Measurements from ENCODE around the gene RAVER2.
"Not testable (repeated sequence)": the region's sequence is repeated elsewhere in the genome, so short reads cannot be mapped to it uniquely, and the experiment has no call there.

The RAVER2 gene

GRCh38 chr1:64734287-64734652 is 10.6 kb upstream of the RAVER2 start:
- Mint-ChIP-seq H3K4me1 (no peaks in the 10 kb centered on the region), H3K36me3 (no peaks in the 10 kb centered on the region), H3K9me3 (peaks cover 3% of the 10 kb centered on the region), H3K27me3 (no peaks in the 10 kb centered on the region), H3K4me3 (no peak overlapping the region), H3K27ac (no peak overlapping the region)
- no peak for ATAC-seq

GRCh38 chr1:64740687-64741086 is 4.2 kb upstream of the RAVER2 start:
- H3K4me1 Mint-ChIP-seq = peaks cover 16% of the 10 kb centered on the region
- not testable (repeated sequence) for H3K27ac Mint-ChIP-seq, H3K27me3 Mint-ChIP-seq, H3K36me3 Mint-ChIP-seq, H3K9me3 Mint-ChIP-seq, ATAC-seq, H3K4me3 Mint-ChIP-seq

GRCh38 chr1:64743954-64744491 is 852 bp upstream of the RAVER2 start:
- peak overlapping the region; percentile 85 for H3K4me3 Mint-ChIP-seq
- H3K27ac Mint-ChIP-seq = peak overlapping the region; percentile 76
- H3K36me3 Mint-ChIP-seq = no peaks in the 10 kb centered on the region
- ATAC-seq = no peak
- H3K9me3 Mint-ChIP-seq = no peaks in the 10 kb centered on the region
- H3K4me1 Mint-ChIP-seq = peaks cover 24% of the 10 kb centered on the region
- no peaks in the 10 kb centered on the region for H3K27me3 Mint-ChIP-seq

GRCh38 chr1:64745181-64745985 is 508 bp downstream of the RAVER2 start:
- peak overlapping the region; percentile 84 for H3K4me3 Mint-ChIP-seq
- H3K4me1 Mint-ChIP-seq = peaks cover 24% of the 10 kb centered on the region
- H3K36me3 Mint-ChIP-seq = no peaks in the 10 kb centered on the region
- no peaks in the 10 kb centered on the region for H3K9me3 Mint-ChIP-seq
- H3K27ac Mint-ChIP-seq = peak overlapping the region; percentile 76
- ATAC-seq = peak; percentile 60
- no peaks in the 10 kb centered on the region for H3K27me3 Mint-ChIP-seq

GRCh38 chr1:64745986-64746940 is 1.4 kb downstream of the RAVER2 start:
- Mint-ChIP-seq H3K9me3 (no peaks in the 10 kb centered on the region), H3K4me1 (peaks cover 24% of the 10 kb centered on the region), H3K4me3 (peak overlapping the region; percentile 84), H3K27ac (peak overlapping the region; percentile 76), H3K27me3 (no peaks in the 10 kb centered on the region), H3K36me3 (no peaks in the 10 kb centered on the region)
- ATAC-seq = peak; percentile 6

GRCh38 chr1:64748222-64748621 is 3.3 kb downstream of the RAVER2 start:
- Mint-ChIP-seq H3K36me3 (no peaks in the 10 kb centered on the region), H3K27ac (no peak overlapping the region), H3K27me3 (no peaks in the 10 kb centered on the region), H3K9me3 (no peaks in the 10 kb centered on the region), H3K4me3 (no peak overlapping the region), H3K4me1 (peaks cover 33% of the 10 kb centered on the region)
- no peak for ATAC-seq

- no peak for ATAC-seq
Observed at GRCh38 chr1:64748706-64749105, 3.8 kb downstream of the RAVER2 start.

GRCh38 chr1:64750092-64750491 is 5.2 kb downstream of the RAVER2 start:
- Mint-ChIP-seq H3K9me3 (no peaks in the 10 kb centered on the region), H3K27ac (no peak overlapping the region), H3K4me1 (peaks cover 21% of the 10 kb centered on the region), H3K4me3 (no peak overlapping the region), H3K27me3 (no peaks in the 10 kb centered on the region), H3K36me3 (no peaks in the 10 kb centered on the region)
- ATAC-seq = no peak

More at GRCh38 chr1:64748706-64749105, 3.8 kb downstream of the RAVER2 start:
- Mint-ChIP-seq H3K4me1 (peaks cover 29% of the 10 kb centered on the region), H3K9me3 (no peaks in the 10 kb centered on the region), H3K36me3 (no peaks in the 10 kb centered on the region), H3K27me3 (no peaks in the 10 kb centered on the region), H3K27ac (no peak overlapping the region), H3K4me3 (no peak overlapping the region)

GRCh38 chr1:64750875-64751274 is 6.0 kb downstream of the RAVER2 start:
- no peak for ATAC-seq
- H3K9me3 Mint-ChIP-seq = no peaks in the 10 kb centered on the region
- no peaks in the 10 kb centered on the region for H3K36me3 Mint-ChIP-seq
- H3K27me3 Mint-ChIP-seq = no peaks in the 10 kb centered on the region
- H3K4me1 Mint-ChIP-seq = peaks cover 19% of the 10 kb centered on the region
- no peak overlapping the region for H3K4me3 Mint-ChIP-seq
- no peak overlapping the region for H3K27ac Mint-ChIP-seq

GRCh38 chr1:64754173-64754572 is 9.3 kb downstream of the RAVER2 start:
- H3K4me3 Mint-ChIP-seq = no peak overlapping the region
- no peak overlapping the region for H3K27ac Mint-ChIP-seq
- H3K36me3 Mint-ChIP-seq = peaks cover 9% of the 10 kb centered on the region
- no peak for ATAC-seq
- H3K4me1 Mint-ChIP-seq = peaks cover 13% of the 10 kb centered on the region
- no peaks in the 10 kb centered on the region for H3K27me3 Mint-ChIP-seq
- H3K9me3 Mint-ChIP-seq = peaks cover 9% of the 10 kb centered on the region

GRCh38 chr1:64755361-64755760 is 10.5 kb downstream of the RAVER2 start:
- Mint-ChIP-seq H3K4me1 (peaks cover 13% of the 10 kb centered on the region), H3K4me3 (no peak overlapping the region), H3K27me3 (no peaks in the 10 kb centered on the region), H3K9me3 (peaks cover 9% of the 10 kb centered on the region), H3K36me3 (peaks cover 9% of the 10 kb centered on the region), H3K27ac (no peak overlapping the region)
- ATAC-seq = no peak

GRCh38 chr1:64756770-64757169 is 11.9 kb downstream of the RAVER2 start:
- Mint-ChIP-seq H3K36me3 (peaks cover 9% of the 10 kb centered on the region), H3K27me3 (no peaks in the 10 kb centered on the region), H3K27ac (no peak overlapping the region), H3K4me1 (peaks cover 13% of the 10 kb centered on the region), H3K4me3 (no peak overlapping the region), H3K9me3 (peaks cover 9% of the 10 kb centered on the region)
- no peak for ATAC-seq

GRCh38 chr1:64757213-64757612 is 12.3 kb downstream of the RAVER2 start:
- Mint-ChIP-seq H3K4me1 (peaks cover 10% of the 10 kb centered on the region), H3K4me3 (no peak overlapping the region), H3K27ac (no peak overlapping the region), H3K36me3 (peaks cover 9% of the 10 kb centered on the region), H3K9me3 (peaks cover 9% of the 10 kb centered on the region), H3K27me3 (no peaks in the 10 kb centered on the region)
- no peak for ATAC-seq

GRCh38 chr1:64758233-64758632 is 13.4 kb downstream of the RAVER2 start:
- no peak for ATAC-seq
- peaks cover 9% of the 10 kb centered on the region for H3K9me3 Mint-ChIP-seq
- peaks cover 5% of the 10 kb centered on the region for H3K4me1 Mint-ChIP-seq
- H3K36me3 Mint-ChIP-seq = peaks cover 9% of the 10 kb centered on the region
- no peak overlapping the region for H3K27ac Mint-ChIP-seq
- no peak overlapping the region for H3K4me3 Mint-ChIP-seq
- no peaks in the 10 kb centered on the region for H3K27me3 Mint-ChIP-seq

- Mint-ChIP-seq H3K4me1 (peaks cover 5% of the 10 kb centered on the region), H3K36me3 (peaks cover 9% of the 10 kb centered on the region), H3K27me3 (no peaks in the 10 kb centered on the region), H3K9me3 (peaks cover 9% of the 10 kb centered on the region), H3K27ac (no peak overlapping the region), H3K4me3 (no peak overlapping the region)
- no peak for ATAC-seq
Observed at GRCh38 chr1:64759968-64760367, 15.1 kb downstream of the RAVER2 start.

Data from stimulated activated memory B cell treated with anti-CD40 and anti-IgM and Interleukin-4, amounts not matched to agents 10 μg/mL and 1 μg/mL and 100 μg/mL, for 72 hours (primary cell).